Fibroblast of lung (primary cell): ENCODE results near the gene NLRC4. TPM values are rescaled to one million over a fixed set of nuclear protein-coding genes. Genes with fewer than 3 reads are reported as not detected.

Source experiments
- DNase-seq, 2 donors: peaks; one replicate each; pipeline versions ENCODE4 v3.0.0 to v3.0.0-alpha.2; 2010; ENCODE audit warnings: low read depth in 2 of 2
- H2AFZ ChIP-seq: 2 replicates; pipeline ENCODE4 v1.5.1; 2012; ENCODE audit warnings: low read length, control low read depth, inconsistent platforms
- H3K27ac ChIP-seq: 2 replicates; pipeline ENCODE4 v1.5.1; 2011; ENCODE audit warnings: low read length, control low read depth; ENCODE audit not compliant: insufficient read depth
- H3K27me3 ChIP-seq: 2 replicates; pipeline ENCODE4 v1.5.1; 2011; ENCODE audit warnings: mild to moderate bottlenecking, low read length; ENCODE audit not compliant: control insufficient read depth, insufficient read depth
- H3K36me3 ChIP-seq: 2 replicates; pipeline ENCODE4 v1.5.1; 2011; ENCODE audit warnings: low read length; ENCODE audit not compliant: control insufficient read depth, insufficient read depth
- H3K4me1 ChIP-seq: 2 replicates; pipeline ENCODE4 v1.5.1; 2011; ENCODE audit warnings: low read length; ENCODE audit not compliant: control insufficient read depth, insufficient read depth; ENCODE audit errors: extremely low read depth
- H3K4me2 ChIP-seq: 2 replicates; pipeline ENCODE4 v1.5.1; 2011; ENCODE audit warnings: low read length, control low read depth; ENCODE audit not compliant: insufficient read depth; ENCODE audit errors: extremely low read depth
- H3K4me3 ChIP-seq, 4 experiments: fragments of 200-600 bp in 1 of 4; sonication (generic) in 1 of 4; replicated peaks in 1 of 4; 2 replicates each; pipeline ENCODE4 v1.5.1; 2011 to 2016; ENCODE audit warnings: low read length in 4 of 4, low read depth in 3 of 4, mild to moderate bottlenecking in 3 of 4, control low read depth in 2 of 4, inconsistent platforms in 1 of 4, mixed read lengths in 1 of 4; ENCODE audit not compliant: insufficient read depth in 1 of 4; ENCODE audit errors: control extremely low read depth in 1 of 4
- H3K79me2 ChIP-seq: 2 replicates; pipeline ENCODE4 v1.5.1; 2012; ENCODE audit warnings: mild to moderate bottlenecking, low read length, inconsistent platforms; ENCODE audit not compliant: control insufficient read depth, insufficient read depth
- H3K9ac ChIP-seq: 2 replicates; pipeline ENCODE4 v1.5.1; 2011; ENCODE audit warnings: mild to moderate bottlenecking, low read length, control low read depth; ENCODE audit not compliant: insufficient read depth
- H3K9me3 ChIP-seq: 2 replicates; pipeline ENCODE4 v1.5.1; 2012; ENCODE audit warnings: low read depth, low read length; ENCODE audit not compliant: control insufficient read depth, insufficient read depth
- H4K20me1 ChIP-seq: 2 replicates; pipeline ENCODE4 v1.5.1; 2011; ENCODE audit warnings: low read length; ENCODE audit not compliant: control insufficient read depth, insufficient read depth; ENCODE audit errors: extremely low read depth
- EZH2 ChIP-seq: IDR thresholded peaks from 2 replicates; pipeline ENCODE4 v1.5.1; 2012; ENCODE audit warnings: low read length, control low read depth, mild to moderate bottlenecking; ENCODE audit errors: missing control alignments
- polyA plus RNA-seq, 2 donors: library from polyadenylated mRNA; depleted of rRNA in 1 of 2; stranded (reverse) in 1 of 2; unstranded in 1 of 2; fragments of >200 nt; gene quantifications; 2 replicates each; pipeline ENCODE4 v1.2.1, GENCODE V29; 2011 to 2012; ENCODE audit warnings: missing spikeins in 1 of 2
- total RNA-seq: library from RNA; depleted of rRNA; stranded (reverse); fragments of >200 nt; gene quantifications from 2 replicates; pipeline ENCODE4 v1.2.1, GENCODE V29; 2014
- TF ChIP-seq, protein P1 (sequence below), 2 donors: IDR thresholded peaks in 1 of 2; conservative IDR thresholded peaks in 1 of 2; 1 replicate in 1 of 2; 2 replicates in 1 of 2; pipeline ENCODE4 v1.5.1; 2011 to 2012; ENCODE audit warnings: low read length in 2 of 2, control low read depth in 1 of 2, inconsistent platforms in 1 of 2, low read depth in 1 of 2, mild to moderate bottlenecking in 1 of 2

NLRC4 gene
- total and polyA plus RNA-seq, 2 donors (not counting 1 experiment from before 2014, with no cell fraction given): not detected

DNA sequence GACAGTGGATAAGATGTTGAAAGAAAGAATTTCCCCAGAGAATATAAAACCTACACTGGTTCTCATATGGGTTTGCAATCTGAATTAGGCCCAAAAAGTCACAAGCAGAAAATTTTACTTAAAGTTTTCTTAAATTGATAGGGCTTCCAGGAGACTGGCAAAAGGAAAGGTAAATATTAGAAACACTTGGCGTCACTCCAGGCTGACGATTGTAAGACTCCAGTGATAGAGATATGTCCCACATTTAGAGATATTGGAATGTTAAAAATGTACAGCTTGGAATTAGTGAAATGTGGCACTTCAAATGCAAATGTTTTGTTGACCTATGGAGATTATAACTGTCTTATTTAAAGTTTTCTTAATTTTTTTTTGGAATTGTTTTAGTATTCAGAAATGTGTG lies 27.1 kb upstream of the NLRC4 start:
- Histone ChIP-seq H3K27me3 (no peaks in the 10 kb centered on the region), H3K4me3 (no peak overlapping the region)

DNA sequence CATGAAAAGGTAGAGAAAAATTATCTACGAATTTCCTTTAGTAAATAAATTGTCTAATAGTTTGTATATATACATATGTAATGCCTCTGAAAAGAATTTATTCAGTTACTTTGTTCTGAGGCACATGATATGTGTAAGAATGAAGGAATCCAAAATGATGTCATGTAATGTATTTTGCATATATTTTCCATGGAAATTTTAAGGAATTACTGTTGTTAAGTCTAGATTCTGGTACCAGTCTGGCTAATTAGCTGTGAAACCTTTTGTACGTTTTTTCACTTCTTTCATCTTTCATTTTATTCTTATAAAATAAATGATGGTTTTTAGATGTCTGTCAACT lies 25.3 kb upstream of the NLRC4 start:
- Histone ChIP-seq H3K4me2 (no peak overlapping the region), H3K4me1 (peaks cover 2% of the 10 kb centered on the region), H2AFZ (no peak overlapping the region), H3K79me2 (peaks cover 15% of the 10 kb centered on the region), H3K36me3 (no peaks in the 10 kb centered on the region), H3K9me3 (no peaks in the 10 kb centered on the region), H3K9ac (no peak overlapping the region), H3K27ac (no peak overlapping the region), H3K27me3 (no peaks in the 10 kb centered on the region), H4K20me1 (no peaks in the 10 kb centered on the region), H3K4me3 (no peak overlapping the region)
- TF ChIP-seq, protein P1, sequence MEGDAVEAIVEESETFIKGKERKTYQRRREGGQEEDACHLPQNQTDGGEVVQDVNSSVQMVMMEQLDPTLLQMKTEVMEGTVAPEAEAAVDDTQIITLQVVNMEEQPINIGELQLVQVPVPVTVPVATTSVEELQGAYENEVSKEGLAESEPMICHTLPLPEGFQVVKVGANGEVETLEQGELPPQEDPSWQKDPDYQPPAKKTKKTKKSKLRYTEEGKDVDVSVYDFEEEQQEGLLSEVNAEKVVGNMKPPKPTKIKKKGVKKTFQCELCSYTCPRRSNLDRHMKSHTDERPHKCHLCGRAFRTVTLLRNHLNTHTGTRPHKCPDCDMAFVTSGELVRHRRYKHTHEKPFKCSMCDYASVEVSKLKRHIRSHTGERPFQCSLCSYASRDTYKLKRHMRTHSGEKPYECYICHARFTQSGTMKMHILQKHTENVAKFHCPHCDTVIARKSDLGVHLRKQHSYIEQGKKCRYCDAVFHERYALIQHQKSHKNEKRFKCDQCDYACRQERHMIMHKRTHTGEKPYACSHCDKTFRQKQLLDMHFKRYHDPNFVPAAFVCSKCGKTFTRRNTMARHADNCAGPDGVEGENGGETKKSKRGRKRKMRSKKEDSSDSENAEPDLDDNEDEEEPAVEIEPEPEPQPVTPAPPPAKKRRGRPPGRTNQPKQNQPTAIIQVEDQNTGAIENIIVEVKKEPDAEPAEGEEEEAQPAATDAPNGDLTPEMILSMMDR (conservative IDR thresholded peaks at IDR 0.05 in 1 of 2, IDR thresholded peaks at IDR 0.05 in 1 of 2; ENCODE audit: low read depth in 1 of 2, low read length in 2 of 2): no peak
- TF ChIP-seq EZH2: no peak
- DNase-seq: peak in 1 of 2 donors; percentile 13

More for the DNA sequence above, 27.1 kb upstream of the NLRC4 start:
- Histone ChIP-seq H3K9me3 (no peaks in the 10 kb centered on the region), H3K4me2 (no peak overlapping the region), H3K79me2 (peaks cover 11% of the 10 kb centered on the region), H3K4me1 (peaks cover 2% of the 10 kb centered on the region), H4K20me1 (no peaks in the 10 kb centered on the region), H3K27ac (no peak overlapping the region), H2AFZ (no peak overlapping the region), H3K36me3 (no peaks in the 10 kb centered on the region), H3K9ac (no peak overlapping the region)
- DNase-seq: no peak
- TF ChIP-seq, protein P1 (conservative IDR thresholded peaks at IDR 0.05 in 1 of 2, IDR thresholded peaks at IDR 0.05 in 1 of 2; ENCODE audit: low read depth in 1 of 2, low read length in 2 of 2): no peak
- no peak for TF ChIP-seq EZH2

DNA sequence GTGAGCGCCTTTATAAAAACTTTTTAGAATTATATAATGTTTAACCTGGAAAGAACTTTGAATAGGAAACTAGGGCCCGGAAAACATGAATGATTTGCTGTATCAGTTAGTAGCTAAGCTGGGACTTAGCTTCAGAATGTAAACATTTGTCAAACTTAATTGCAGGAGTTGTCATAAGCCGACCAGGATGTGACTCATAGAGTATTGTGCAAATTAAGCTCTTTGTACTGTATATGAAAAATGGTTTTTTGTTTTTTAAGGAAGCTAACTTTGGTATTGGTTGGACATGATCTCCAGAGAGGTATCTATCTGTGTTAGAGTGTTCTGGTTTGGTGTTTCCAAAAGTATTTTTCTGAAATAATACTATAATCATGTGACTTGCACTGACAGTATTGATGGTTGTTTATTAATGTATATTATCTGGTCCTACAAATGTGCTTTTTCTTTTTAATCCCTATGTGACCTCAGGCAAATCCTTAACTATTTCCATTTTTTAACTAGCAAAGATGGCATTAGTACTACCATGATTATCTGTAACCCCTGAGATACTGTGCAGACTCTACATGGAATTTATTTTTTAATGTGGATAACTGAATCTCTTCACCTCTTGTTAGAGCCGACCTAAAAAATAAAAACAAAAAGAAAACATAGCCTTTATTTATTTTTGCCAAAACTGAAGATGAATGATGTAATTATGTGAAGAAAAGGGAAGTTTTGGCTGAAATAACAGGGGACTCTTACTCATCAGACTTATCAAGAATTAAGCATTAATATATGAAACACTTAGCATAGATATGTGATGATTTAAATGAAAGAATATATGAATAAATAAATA lies 24.7 kb upstream of the NLRC4 start:
- Histone ChIP-seq H3K4me2 (peak overlapping the region; percentile 23), H3K9ac (no peak overlapping the region), H3K27ac (peak overlapping the region; percentile 36)

More for the DNA sequence above, 24.7 kb upstream of the NLRC4 start:
- H3K4me1 ChIP-seq: peaks cover 2% of the 10 kb centered on the region
- no peaks in the 10 kb centered on the region for H3K36me3 ChIP-seq
- peaks cover 20% of the 10 kb centered on the region for H3K79me2 ChIP-seq
- no peaks in the 10 kb centered on the region for H3K9me3 ChIP-seq
- H4K20me1 ChIP-seq: no peaks in the 10 kb centered on the region
- H2AFZ ChIP-seq: no peak overlapping the region
- TF ChIP-seq EZH2: no peak
- peak; percentile 78 to 91 for DNase-seq
- no peak overlapping the region for H3K4me3 ChIP-seq
- H3K27me3 ChIP-seq: no peaks in the 10 kb centered on the region
